HG03135 (cell line): ENCODE measurements around the gene UST.
"Not testable (repeated sequence)": the region's sequence is repeated elsewhere in the genome, so short reads cannot be mapped to it uniquely, and the experiment has no call there.

Source experiments
- ATAC-seq: cut with Tn5 transposase; IDR thresholded peaks from one replicate; pipeline ENCODE4 v1.9.1; 2021; ENCODE audit warnings: mild to moderate bottlenecking, moderate library complexity; ENCODE audit not compliant: unreplicated experiment

The UST gene

DNA sequence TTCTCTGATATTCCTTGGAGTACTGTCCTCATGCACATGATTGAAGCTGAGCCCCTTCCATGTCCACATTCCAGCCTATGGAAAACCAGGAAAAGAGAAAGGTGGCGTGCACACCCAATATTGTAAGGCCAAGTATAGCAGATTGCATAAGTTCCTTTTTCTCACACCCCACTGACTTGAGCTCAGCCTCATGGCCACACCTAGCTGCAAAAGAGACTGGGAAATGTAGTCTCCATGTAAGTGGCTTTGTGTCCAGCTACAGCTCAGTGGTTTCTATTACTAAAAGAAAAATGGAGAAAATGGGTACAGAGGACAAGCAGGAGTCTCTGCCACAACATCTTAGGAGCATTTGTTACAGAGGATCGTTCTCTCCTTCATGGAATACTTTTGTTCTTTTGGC is 10.8 kb upstream of the UST start:
- no peak for ATAC-seq

DNA sequence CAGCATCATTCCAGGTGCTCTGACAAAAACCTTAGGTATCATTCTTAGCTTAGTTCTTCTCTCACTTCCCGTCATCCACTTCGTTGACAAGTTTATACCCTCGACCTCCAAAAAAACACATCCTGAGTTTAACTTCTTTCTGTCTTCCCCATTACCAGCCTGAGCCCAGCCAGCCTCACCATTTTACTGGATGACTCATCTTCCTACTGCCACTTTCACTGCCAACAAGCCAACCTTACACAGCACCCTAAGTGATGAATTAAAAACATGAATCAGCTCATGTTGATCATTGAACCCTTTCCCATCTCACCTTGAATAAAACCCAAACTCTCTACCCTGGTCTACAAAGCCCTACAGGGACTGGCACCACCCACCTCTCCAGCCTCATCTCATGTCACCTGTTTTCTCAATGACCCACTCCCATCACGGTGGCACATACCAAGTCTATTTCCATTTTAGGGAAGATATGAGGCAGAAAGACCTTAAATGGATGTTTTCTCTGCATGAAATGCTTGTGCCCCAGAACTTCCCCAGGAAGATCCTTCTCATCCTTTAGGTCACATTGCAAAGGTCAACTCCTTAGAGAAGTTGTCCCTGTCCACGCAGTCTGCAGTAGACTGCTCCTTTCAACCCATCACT is 9.9 kb upstream of the UST start:
- ATAC-seq: no peak

DNA sequence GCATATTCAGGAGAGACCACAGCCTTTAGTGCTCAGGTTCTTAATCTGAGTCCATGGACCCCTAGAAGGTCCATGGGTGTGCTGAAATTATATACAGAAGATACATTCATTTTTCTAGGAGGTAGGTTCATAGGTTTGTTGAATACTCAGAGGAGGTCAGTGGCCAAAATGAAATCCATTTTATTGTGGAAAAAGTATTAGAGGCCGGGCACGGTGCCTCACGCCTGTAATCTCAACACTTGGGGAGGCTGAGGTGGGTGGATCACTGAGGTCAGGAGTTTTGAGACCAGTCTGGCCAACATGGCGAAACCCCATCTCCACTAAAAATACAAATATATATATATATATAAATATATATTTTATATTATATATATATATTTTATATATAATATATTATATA is 9.0 kb upstream of the UST start:
- no peak for ATAC-seq

DNA sequence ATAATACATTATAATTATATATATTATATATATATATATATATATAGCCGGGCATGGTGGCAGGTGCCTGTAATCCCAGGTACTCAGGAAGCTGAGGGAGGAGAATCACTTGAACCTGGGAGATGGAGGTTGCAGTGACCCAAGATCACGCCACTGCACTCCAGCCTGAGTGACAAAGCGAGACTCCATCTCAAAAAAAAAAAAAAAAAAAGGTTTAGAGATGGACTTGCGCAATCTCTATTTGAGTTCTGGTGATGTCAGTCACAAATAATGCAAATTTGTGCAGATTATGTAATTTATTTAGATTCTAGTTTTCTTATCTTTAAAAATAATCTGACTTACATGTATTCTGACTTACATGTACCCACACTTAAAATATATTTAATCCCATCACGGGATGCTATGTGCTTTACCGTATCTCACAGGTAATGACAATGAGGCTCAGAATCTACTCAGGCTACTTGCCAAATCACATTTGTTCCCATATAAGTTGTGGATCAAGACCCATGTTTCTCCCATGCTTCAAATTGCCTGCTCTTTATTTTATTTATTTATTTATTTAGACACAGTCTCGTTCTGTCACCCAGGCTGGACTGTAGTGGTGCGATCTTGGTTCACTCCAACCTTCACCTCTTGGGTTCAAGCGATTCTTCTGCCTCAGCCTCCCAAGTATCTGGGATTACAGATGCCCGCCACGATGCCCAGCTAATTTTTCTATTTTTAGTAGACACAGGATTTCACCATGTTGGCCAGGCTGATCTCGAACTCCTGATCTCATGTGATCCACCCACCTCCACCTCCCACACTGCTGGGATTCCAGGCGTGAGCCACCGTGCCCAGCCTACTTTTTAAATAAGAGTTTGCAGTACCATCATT is 7.6 kb upstream of the UST start:
- ATAC-seq: no peak

DNA sequence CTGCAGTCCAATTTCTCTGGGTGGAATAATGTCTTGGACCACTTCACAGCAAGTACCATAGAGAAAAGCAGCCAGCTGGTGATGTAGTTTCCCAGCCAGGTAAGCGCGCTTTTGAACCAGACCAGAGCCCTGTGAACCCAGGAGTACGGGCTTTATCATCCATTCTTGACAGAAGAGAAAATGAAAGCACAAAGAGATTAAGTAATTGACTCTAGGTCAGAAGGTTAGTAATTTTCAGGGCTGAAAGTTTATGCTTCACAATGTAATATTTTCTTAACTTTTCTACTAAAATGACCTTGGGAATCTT is 7.1 kb upstream of the UST start:
- ATAC-seq: no peak

DNA sequence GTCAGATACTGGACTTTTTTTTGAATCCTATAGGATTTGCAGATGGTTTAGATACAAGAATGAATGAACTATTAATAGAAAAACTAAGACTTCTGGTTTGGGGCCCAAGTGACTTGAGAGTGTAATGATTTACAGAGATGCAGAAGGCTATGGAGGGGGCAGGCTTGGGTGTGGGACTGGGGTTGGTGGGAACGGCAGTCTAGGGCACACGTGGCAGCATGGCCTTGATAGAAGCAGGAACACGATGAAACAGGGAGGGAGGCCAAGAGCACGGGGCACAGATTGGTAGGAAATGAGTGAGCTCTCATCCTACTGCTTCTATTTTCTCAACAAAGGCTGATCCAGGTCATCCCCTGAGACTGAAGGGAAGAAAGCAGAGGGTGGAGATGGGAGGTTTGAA is 3.4 kb upstream of the UST start:
- no peak for ATAC-seq

DNA sequence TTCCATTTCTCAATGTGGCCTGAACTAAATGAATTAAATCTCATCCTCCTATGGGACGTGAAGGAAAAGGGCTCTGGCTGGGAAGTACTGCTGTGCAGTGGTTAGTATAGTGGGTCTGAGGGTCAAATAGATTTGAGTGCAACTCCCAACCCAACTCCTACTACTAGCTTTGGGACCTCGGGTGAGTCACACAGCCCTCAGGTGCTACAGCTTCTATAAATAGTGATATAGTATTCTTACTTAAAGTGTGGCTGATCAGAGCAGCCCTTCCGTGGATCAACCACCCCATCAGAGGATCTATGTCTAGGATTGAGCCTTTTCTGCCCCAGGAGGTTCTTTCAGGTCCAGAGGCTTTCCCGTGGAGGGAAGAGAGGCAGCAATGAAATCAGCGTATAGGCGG is 904 bp upstream of the UST start:
- ATAC-seq: no peak

DNA sequence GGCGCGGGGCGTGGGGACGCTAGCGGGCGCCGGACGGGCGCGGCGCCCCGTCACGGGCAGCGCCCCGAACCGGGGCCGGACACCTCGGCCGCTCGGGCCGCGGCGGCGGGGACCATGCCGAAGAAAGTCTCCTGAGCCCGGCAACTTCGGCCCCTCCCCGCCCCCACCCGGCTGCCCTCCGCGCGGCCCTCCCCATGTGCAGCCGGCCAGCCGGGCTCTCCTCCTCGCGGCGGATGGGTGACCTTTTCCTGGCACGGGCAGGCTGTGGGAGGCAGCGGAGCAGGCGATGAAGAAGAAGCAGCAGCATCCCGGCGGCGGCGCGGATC is 278 bp downstream of the UST start:
- ATAC-seq: peak; percentile 22

DNA sequence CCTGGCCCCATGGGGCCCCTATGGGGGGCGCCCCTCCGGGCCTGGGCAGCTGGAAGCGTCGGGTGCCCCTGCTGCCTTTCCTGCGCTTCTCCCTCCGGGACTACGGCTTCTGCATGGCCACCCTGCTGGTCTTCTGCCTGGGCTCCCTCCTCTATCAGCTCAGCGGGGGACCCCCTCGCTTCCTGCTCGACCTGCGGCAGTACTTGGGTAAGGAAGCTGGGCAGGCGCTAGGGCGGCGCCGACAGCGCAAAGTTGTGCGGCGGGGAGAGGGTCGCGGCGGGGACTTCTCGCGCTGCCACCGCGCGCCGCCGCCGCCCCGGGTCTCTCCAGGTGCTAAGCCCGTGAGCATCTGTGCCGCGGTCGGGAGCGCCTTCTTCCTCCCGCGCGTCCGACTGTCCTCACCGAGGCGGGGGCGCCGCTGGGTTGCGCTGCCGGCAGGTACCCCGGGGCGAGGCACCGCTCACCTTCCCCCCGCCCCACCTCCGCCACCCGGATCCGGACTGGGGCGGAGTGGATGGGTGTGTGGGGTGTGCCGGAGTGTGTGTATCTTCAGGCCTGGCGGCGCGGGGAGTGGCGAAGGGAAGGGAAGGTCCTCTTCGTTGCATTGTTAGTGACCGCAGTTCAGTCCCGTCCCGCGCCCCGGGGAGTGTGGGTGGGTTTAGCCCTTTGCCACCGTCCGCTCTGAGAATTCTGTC is 788 bp downstream of the UST start:
- ATAC-seq: peak; percentile 35

DNA sequence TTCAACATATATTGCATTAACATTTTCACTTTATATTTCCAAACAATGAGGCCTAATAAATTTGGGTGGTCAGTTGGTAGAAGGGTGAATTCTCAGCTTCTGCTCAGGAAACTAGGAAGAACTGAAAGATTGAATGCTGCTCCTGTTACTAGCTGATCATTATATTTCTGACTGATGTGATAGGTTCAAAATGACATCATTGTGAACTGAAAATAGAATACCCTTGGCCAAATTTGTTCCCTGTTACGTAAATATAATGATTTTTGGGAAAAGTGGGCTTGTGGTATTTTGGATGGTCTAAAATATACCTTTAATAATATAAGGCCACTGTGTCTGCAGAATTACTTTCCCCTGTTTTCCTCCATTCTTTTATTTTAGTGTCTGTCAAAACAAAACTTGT is 2.8 kb downstream of the UST start:
- no peak for ATAC-seq

DNA sequence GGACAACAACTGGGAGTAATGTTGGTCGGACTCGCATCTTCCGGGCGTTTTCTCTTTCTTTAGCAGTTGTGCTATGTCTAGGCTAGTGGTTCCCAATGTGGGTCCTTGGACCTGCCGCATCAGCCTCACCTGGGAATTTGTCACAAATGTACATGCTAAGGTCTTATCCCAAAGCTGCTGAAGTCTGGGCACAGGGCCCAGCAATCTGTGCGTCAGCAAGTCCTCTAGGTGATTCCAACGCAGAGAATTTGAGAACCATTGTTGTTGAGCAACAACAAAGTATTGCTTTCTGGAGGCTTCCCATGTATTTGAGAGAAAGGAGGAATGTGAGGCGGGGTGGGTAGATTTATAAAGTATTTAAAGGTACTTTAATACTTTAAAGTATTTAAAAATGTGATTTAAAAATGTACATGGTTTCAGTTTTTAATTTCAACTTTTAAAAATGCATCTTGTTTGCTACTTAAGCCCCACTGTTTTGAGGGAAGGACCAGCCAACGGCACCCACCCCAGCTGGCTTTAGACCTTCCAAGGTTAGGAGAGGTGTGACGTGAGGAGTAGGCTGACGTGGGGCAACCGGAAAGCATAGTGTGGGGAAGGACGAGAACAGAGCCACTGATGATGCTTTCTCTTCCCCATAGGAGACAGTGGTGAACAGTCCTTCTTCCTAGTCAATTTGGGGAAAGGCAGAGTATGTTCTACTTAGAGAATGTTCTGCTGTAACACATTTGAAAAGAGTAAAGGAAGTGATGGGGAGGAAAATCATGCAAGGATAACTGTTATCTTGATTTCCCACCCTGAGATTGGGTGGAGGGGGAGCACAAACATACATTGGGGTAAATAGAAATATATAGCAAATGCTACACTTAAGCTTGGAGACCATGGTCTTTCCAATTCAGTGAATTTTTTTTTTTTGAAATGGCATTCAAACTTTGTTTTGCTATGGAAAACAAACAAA is 4.3 kb downstream of the UST start:
- no peak for ATAC-seq

DNA sequence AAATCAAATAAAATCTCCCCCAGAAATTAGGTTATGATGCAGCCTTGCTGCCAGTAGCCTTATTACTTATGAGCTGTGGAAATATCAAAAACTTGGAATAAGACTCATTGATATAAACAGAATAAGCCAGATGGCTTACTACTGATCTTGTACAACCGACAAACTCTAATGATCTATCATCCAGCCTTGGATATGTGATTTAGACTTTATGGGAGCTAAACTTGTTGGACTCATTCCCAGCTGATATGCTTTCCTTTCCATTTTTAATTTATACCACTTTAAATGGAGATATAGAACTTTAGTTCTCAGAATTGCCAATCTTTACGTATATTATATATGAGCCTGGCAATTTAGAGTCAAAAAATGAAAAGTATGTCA is 5.0 kb downstream of the UST start:
- ATAC-seq: no peak

DNA sequence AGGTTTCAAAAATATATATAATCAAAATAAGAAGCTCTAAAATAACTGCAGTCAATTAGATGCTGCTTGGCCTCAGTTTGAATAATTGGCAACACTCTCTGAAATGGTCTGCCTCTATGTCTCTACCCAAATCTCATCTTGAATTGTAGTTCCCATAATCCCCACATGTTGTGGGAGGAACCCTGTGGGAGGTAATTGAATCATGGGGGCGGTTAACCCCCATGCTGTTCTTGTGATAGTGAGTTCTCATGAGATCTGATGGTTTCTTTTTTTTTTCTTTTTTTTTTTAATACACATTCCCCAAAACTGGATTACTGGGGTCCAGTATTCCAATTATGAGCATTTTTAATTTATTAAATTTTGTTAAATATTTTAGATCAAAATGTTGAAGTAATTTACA is 8.5 kb downstream of the UST start:
- not testable (repeated sequence) for ATAC-seq

DNA sequence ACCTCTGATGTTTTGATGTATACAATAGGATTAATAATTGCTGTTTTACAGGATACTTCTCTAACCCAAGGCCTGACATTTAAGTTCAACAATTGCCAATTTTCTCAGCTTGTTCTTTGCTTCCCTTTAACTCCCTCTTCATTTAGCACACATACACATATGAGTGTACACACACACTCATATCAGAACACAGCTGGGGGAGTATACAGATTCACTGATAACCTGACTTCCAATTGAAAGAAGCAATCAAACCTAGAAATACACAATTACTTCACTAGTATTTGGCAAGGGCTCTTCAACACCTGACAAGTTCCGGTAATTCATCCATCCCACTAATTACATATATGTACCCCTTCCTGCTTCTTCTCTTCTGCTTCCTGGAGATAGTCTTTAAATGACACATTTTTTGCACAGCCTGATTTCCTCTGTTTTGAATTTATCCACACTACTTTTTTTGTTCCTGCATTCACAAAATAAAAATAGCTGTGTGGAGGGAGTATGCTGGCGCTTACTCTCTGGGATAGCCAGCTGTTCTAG is 11.2 kb downstream of the UST start:
- ATAC-seq: no peak

DNA sequence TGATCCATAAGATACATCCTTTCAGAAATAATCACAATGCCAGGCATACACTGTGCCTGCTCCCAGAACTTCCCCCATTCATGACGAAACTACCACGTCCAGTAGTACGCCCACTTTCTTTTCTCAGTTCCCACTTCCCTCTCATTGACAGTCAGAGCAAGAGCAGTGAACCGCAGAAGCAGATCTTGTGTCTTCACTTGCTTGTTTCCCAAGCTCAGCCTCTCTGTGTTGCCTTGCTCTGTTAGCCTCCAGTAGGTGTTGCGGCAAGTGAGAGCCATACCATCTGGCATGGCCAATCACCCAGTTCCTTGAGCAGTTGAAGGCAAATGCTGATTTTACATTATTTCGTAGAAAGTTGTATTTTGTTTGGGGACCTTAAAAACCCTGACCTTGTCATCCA is 11.7 kb downstream of the UST start:
- ATAC-seq: peak; percentile 74

DNA sequence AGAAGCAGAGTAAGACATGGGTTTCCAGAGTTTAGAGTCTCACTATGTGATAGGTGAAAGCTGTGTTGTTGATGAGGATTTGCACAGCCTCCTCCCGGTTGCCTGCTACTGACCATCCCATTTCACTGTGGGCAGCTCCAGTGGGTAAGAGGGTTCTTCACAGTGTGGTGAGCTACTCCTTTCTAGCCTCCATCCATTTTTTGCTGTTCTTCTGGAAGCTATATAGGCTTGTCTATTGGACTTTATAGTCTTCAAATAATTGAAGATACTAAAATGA is 13.4 kb downstream of the UST start:
- no peak for ATAC-seq

DNA sequence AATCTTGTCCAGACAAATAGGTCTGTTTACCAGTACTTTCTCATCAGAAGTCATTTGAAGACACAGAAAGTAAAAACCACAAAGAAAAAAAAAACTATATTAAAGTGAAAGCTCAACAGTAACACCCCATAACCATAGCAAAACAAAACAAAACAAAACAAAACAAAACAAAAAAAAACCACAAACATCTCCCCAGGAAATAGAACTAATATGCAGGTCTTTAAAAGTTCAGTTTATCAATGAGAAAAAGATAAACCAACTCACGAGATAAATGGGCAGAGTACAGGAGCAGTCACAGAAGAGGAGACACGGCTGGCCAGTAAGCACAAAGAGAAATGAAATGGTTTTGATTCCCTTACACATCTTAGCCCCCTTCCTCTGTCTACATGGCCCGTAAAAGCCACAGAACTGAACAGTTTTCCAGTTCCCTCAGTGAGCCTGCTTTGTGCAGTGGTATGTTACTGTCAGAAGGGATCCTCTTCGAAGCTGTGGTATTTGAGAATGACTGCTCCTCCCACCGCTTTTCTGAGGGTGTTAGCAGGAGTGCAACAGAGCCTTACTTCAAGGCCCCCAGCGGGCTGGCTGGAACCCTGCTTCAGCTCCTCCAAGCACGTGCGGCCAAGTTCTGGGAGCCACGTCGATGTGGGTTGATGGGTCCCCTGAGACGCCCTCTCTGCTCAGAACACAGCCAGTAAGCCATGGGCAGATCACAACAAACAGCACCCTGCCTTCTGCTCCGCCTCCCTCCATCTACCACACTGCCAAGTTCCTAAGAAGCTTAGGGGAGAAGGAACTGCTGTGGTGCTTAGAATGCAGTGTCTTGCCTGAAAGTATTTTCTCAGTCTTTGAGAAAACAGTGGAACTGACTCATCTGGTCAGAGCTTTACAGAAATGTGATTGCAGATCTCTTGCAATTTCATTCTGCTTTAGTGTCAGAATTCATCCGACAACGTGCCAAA is 14.0 kb downstream of the UST start:
- ATAC-seq: peak; percentile 34

DNA sequence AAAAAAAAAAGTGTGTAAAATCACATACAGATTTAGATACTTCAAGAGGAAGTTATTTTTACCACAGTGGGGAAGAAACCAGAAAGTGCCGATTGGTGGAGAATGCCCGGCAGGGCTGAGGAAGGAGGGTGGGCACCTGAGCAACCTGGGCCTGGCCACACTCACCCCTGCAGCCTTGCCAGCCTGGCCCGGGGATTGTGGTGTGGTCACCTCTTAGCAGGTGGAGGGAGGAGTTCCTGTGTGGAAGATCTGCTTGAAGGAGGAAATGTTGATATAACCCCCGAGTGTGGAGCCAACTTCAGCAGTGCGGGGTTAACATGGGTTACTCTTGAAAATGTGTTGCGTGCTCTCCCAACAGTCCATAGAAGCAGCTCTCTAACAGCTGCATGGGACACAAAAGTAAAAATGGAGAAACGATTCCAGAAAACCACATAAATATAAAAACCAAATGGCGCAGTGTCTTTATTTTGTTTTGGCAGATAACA is 14.7 kb downstream of the UST start:
- ATAC-seq: peak; percentile 1

DNA sequence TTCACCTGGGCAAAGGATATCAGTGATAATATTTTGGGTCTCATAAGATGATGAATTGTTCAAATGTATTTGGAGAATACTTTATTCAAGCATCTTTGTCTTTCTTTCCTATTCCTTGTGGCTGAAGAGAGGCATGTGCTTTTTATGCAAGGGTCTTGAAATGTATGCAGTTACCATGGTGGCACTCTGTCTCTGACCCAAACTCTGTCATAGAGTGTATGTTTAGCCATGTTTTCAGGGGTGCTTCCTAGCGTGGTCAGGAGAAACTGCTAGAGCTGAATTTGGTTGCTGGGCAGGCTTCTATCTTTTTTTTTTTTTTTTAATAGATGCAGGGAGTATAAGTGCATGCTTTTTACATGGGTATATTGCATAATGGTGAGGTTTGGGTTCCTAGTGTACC is 15.4 kb downstream of the UST start:
- no peak for ATAC-seq
